KMS-11 (cell line): ENCODE measurements around the gene AGBL5.

Experiments used
- H2AFZ ChIP-seq: fragments of 200-600 bp; sonication (generic); 2 replicates; pipeline ENCODE4 v1.6.1; 2016; ENCODE audit warnings: antibody characterized with exemption, mixed run types, low read depth
- H3K27ac ChIP-seq: fragments of 200-600 bp; sonication (generic); 2 replicates; pipeline ENCODE4 v1.6.1; 2016; ENCODE audit warnings: mild to moderate bottlenecking, mixed run types
- H3K27me3 ChIP-seq: fragments of 200-600 bp; sonication (generic); 2 replicates; pipeline ENCODE4 v1.6.1; 2017; ENCODE audit warnings: mild to moderate bottlenecking, low read depth, mixed run types, moderate library complexity; ENCODE audit not compliant: insufficient read depth
- H3K36me3 ChIP-seq: fragments of 200-600 bp; sonication (generic); 2 replicates; pipeline ENCODE4 v1.6.1; 2017; ENCODE audit warnings: mild to moderate bottlenecking, mixed run types; ENCODE audit not compliant: insufficient read depth
- H3K4me1 ChIP-seq: fragments of 200-600 bp; sonication (generic); 2 replicates; pipeline ENCODE4 v1.6.1; 2016; ENCODE audit warnings: mild to moderate bottlenecking, low read depth, mixed run types; ENCODE audit not compliant: poor library complexity, severe bottlenecking
- H3K4me2 ChIP-seq: fragments of 200-600 bp; sonication (generic); 2 replicates; pipeline ENCODE4 v1.7.0; 2016; ENCODE audit warnings: mild to moderate bottlenecking, mixed run types
- H3K4me3 ChIP-seq: fragments of 200-600 bp; sonication (generic); IDR thresholded peaks from 2 replicates; pipeline ENCODE4 v1.6.1; 2017; ENCODE audit warnings: low read depth, low read length, mixed read lengths; ENCODE audit not compliant: insufficient read depth
- H3K79me2 ChIP-seq: fragments of 200-600 bp; sonication (generic); 2 replicates; pipeline ENCODE4 v1.6.1; 2016; ENCODE audit warnings: low read depth, mixed run types; ENCODE audit not compliant: insufficient read depth
- H3K9ac ChIP-seq: fragments of 200-600 bp; sonication (generic); 2 replicates; pipeline ENCODE4 v1.6.1; 2016; ENCODE audit warnings: mild to moderate bottlenecking, mixed run types
- H4K20me1 ChIP-seq: fragments of 200-600 bp; sonication (generic); 2 replicates; pipeline ENCODE4 v1.6.1; 2016; ENCODE audit warnings: mild to moderate bottlenecking, mixed run types; ENCODE audit not compliant: insufficient read depth
- CTCF ChIP-seq: fragments of 200-600 bp; sonication (generic); conservative IDR thresholded peaks from 2 replicates; pipeline ENCODE4 v1.6.1; 2017; ENCODE audit warnings: low read depth, mild to moderate bottlenecking, antibody characterized with exemption, low read length, moderate library complexity, mixed read lengths

AGBL5 gene

GRCh38 chr2:27009083-27009482 lies 42.4 kb upstream of the AGBL5 start:
- Histone ChIP-seq H3K27ac (no peak overlapping the region), H4K20me1 (no peaks in the 10 kb centered on the region)

GRCh38 chr2:27009716-27010115 lies 41.8 kb upstream of the AGBL5 start:
- Histone ChIP-seq H3K9ac (no peak overlapping the region), H3K27ac (no peak overlapping the region), H2AFZ (no peak overlapping the region), H3K79me2 (no peaks in the 10 kb centered on the region), H4K20me1 (no peaks in the 10 kb centered on the region), H3K27me3 (no peaks in the 10 kb centered on the region; the same call in 1 of the 2 replicates), H3K4me1 (peaks cover 6% of the 10 kb centered on the region), H3K36me3 (no peaks in the 10 kb centered on the region), H3K4me3 (no peak overlapping the region), H3K4me2 (no peak overlapping the region)
- no peak for TF ChIP-seq CTCF

More at GRCh38 chr2:27009083-27009482, 42.4 kb upstream of the AGBL5 start:
- Histone ChIP-seq H2AFZ (no peak overlapping the region), H3K4me3 (no peak overlapping the region), H3K79me2 (no peaks in the 10 kb centered on the region), H3K4me2 (no peak overlapping the region), H3K9ac (no peak overlapping the region), H3K4me1 (peaks cover 6% of the 10 kb centered on the region), H3K27me3 (no peaks in the 10 kb centered on the region; the same call in 1 of the 2 replicates), H3K36me3 (no peaks in the 10 kb centered on the region)
- no peak for TF ChIP-seq CTCF

- H3K4me2 ChIP-seq: no peak overlapping the region
- H2AFZ ChIP-seq: no peak overlapping the region
- no peak overlapping the region for H3K27ac ChIP-seq
- no peak overlapping the region for H3K9ac ChIP-seq
- no peaks in the 10 kb centered on the region for H4K20me1 ChIP-seq
- no peaks in the 10 kb centered on the region; the same call in 1 of the 2 replicates for H3K27me3 ChIP-seq
- TF ChIP-seq CTCF: no peak
- H3K4me1 ChIP-seq: peaks cover 6% of the 10 kb centered on the region
- H3K36me3 ChIP-seq: no peaks in the 10 kb centered on the region
- H3K4me3 ChIP-seq: no peak overlapping the region
- no peaks in the 10 kb centered on the region for H3K79me2 ChIP-seq
Measured at GRCh38 chr2:27010139-27010538, 41.3 kb upstream of the AGBL5 start.

GRCh38 chr2:27013738-27014137 lies 37.7 kb upstream of the AGBL5 start:
- Histone ChIP-seq H4K20me1 (no peaks in the 10 kb centered on the region), H3K27ac (no peak overlapping the region), H2AFZ (no peak overlapping the region), H3K4me3 (no peak overlapping the region), H3K79me2 (no peaks in the 10 kb centered on the region), H3K4me2 (no peak overlapping the region), H3K36me3 (no peaks in the 10 kb centered on the region), H3K9ac (no peak overlapping the region), H3K27me3 (no peaks in the 10 kb centered on the region; the same call in 1 of the 2 replicates), H3K4me1 (peaks cover 19% of the 10 kb centered on the region)
- TF ChIP-seq CTCF: no peak
